CD1c-positive myeloid dendritic cell (primary cell): ENCODE data around the gene RNASE4.
A peak's percentile ranks its signal among the peaks of the same experiment; 100 is the strongest.
"Not testable (repeated sequence)": the region's sequence is repeated elsewhere in the genome, so short reads cannot be mapped to it uniquely, and the experiment has no call there.

Experiments
- DNase-seq: peaks from one replicate; pipeline ENCODE4 v3.0.0-alpha.2; 2016; ENCODE audit errors: extremely low spot score

The RNASE4 gene

DNA sequence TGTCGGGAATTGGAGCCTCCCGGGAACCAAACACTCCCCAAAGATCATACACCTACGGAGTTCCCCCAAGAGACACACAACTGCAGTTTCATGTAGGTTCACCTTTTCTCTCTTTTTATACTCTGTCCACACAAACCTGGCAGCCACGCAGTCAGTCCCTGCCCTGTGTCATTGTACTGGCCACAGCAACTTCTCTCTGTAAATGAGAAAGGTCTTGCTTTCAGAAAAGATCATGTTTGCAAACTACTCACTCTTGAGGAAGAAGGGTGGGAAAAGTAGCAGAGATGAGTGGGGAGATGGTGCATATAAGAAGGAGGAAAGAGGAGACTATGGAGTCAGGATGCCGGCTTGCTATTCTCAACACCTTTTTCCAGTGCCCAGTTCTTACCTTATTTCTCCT is 14.6 kb downstream of the RNASE4 start:
- DNase-seq = no peak

DNA sequence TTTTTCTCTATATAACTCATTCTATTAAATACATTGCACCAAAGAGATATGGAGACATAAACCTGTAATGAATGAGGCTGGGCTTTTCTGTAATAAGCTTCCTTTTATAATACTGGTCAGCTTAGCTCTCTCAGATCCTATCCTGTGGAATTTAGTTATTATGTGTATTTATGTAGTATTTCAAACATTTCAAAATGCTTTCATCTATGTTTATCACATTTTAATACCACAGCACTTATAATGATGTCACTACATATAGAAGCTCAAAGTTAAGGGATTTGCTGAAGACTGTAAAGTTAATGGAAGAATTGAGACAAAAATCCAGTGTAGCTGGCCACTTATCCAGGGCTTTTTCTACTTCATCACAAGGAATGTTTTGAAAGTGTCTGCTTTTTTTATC is 15.6 kb downstream of the RNASE4 start:
- no peak for DNase-seq

DNA sequence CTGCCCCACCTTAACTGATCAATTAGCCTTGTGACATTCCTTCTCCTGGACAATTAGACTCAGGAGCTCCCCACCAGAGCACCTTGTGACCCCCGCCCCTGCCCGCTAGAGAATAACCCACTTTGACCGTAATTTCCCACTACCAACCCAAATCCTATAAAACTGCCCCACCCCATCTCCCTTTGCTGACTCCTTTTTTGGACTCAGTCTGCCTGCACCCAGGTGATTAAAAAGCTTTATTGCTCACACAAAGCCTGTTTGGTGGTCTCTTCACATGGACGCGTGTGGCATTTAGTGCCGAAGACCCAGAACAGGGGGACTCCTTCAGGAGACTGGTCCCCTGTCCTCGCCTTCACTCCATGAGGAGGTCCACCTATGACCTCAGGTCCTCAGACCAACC is 16.6 kb downstream of the RNASE4 start:
- DNase-seq = not testable (repeated sequence)

DNA sequence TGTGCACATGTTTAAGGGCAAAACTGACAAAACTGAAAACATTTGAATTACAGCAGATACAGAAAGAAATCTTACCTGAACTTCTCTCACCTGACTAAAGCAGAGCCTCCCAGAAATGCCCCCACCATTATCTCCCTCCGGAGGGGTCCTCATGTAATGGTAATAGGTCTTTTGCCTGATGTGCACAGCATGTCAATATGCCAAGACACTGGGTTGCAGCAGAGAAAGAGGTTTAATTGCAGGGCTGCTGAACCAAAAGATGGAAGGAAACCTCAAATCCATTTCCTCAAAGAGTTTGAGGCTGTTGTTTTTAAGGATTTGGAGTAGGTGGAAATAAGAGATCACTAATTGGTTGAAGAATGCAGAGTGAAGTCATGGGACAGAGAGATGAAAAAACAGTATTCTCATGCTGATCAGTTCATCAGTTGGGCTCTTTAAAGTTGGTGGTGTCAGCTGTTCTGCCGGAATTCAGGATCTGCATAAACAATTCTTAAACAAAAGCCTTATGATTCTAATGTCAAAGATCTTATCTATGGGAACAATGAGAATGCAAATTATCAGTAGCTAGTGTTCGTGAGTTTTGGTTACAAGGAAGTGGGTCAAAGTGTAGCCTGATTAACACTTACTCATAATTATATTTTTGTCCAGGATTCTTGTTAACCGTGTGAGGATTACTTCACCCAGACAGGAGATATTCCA is 22.4 kb downstream of the RNASE4 start:
- no peak for DNase-seq

DNA sequence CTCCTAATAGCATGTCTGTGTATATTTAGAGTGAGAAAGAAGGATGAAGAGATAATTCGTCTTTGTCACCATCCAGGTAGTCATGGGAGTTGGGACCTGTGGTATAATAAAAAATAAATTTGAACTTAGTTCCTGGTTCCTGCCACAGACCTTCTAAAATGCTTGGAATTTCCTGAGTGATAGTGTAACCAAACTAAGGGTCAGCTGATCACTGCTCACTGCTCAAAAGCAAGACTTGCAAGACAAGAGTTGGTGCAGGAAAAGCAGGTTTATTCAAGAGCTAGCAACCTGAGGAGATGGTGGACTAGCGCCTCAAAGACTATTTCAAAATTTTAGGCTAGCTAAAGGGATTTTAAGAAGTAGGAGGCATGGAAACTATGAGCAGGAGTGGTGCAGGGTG is 23.3 kb downstream of the RNASE4 start:
- no peak for DNase-seq

DNA sequence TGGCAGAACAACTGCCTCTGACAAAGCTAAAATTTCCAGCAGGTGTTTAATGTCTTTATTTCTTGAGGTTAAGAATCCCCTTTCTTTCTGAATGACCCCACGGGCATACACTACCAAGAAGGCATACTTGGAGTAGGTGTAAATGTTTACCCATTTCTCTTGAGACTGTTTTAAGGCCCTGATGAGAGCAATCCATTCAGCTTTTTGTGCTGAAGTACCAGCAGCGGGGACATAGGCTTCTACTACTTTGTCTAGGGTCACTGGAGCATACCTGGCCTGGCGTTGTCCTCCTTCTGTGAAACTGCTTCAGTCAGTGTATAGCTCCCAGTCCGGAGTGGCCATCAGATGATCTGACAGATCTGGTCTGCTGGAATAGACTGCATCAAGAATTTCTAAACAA is 26.9 kb downstream of the RNASE4 start:
- DNase-seq = no peak

DNA sequence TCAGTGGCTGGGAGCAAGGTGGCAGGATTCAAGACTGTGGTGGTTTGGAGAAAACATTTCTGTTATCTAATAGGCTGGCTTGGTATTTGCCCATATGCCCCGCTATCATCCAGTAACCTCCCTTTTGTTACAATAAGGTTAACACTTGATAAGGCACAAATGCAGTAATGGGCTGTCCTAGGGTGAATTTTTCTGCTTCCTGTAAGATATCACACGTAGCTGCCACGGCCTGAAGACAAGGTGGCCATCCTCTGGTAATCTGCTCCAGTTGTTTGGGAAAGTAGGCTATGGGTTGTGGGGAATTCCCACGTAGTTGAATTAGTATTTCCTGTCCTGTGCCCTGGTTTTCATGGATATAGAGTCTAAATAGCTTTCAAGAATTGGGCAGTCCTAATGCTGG is 27.3 kb downstream of the RNASE4 start:
- DNase-seq = no peak

DNA sequence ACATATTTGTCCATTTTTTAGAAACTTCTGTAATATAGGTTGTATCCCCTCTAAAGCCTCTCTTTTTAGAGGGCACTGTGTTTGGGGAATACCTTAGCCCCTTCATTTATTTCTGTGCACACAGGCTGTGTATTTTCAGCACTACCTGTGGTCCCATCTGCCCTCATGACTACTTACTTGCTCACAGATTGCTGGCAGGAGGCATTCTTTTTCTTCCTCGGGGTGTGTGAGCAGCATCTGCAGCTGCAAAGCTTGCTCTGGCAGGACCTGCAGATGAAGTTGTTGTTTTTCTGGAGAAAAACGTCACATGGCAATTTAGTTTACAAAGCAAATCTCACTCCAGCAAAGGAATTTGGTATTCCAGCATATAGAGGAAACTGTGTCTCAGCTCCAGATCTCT is 28.5 kb downstream of the RNASE4 start:
- no peak for DNase-seq

DNA sequence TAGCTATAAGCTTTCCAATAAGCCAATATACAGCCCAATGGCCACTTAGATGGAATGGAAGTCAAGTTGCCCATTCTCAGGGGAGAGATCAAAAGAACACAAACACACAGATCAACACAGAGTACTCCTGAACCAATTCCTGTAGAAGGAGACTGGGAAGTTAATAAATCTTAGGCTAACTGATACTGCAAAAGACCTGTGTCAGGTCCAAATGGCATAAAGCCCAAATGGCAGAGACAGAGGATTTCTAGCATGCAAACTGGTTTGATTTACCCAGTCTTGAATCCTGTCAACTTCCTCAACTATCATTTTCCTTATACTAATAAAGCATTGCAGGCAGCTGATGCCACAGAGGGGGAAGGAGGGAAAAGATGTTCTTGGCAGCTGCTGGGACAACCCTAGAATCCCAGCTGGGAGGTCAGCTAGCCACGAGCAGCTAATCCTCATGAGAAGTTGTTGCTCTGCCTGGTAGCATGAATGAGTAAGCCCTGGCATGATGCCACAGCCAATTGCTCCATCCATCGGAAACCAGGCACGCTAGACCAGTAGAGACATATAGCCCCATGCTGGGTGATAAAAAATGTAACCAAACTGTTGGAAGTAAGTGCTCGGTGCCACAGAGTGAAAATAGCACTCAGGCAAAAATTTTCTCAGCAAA is 30.4 kb downstream of the RNASE4 start:
- DNase-seq = peak; percentile 90

DNA sequence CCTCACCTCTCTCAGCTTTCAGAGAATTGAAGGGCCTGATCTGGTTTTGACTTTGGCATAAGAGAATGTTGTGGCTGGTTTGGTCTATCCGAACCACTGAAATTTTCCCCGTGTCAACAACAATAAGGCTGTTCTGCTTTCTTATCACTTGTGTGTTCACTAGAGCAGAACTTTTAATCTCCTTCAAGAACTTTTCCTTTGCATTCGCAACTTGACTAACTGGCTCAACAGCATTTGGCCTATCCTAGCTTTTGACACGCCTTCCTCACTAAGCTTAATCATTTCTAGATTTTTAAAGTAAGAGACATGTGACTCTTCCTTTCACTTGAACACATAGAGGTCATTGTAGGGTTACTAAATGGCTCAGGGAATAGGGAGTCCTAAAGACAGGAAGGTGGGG is 35.4 kb downstream of the RNASE4 start:
- DNase-seq = no peak

DNA sequence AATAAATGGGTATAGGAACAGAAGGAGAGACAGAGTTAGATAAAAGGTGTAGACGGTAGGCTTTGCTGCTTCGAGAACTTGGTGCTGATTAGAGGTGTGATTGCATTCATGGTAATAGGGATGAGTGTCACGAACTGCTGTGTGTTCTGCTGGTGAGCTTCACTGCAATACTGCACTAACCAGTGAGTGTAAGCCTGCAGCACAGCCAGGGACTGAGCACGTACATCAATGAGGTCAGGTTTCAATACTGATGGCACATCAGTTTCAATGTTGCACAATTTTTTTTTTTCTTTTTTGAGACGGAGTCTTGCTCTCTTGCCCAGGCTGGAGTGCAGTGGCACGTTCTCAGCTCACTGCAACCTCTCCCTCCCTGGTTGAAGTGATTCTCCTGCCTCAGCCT is 36.4 kb downstream of the RNASE4 start:
- DNase-seq = no peak

DNA sequence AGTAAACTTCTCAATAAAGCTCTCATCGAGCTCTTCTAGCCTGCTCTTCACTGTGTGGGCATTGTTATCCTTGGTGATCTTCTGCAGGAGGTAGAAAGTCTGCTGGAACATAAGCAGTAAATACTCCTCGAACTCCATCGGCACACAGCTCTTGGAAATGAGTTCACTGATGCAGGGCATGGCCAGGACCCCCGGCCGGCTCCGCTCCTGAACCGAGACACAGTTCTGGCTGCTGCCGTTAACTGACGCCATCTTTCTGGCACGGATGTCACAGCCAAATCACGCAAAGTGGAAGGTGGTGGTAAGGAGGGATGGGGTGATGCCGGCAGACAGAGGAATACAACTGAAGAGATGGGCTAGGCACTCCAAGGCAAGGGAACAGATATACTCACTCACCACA is 37.7 kb downstream of the RNASE4 start:
- no peak for DNase-seq

DNA sequence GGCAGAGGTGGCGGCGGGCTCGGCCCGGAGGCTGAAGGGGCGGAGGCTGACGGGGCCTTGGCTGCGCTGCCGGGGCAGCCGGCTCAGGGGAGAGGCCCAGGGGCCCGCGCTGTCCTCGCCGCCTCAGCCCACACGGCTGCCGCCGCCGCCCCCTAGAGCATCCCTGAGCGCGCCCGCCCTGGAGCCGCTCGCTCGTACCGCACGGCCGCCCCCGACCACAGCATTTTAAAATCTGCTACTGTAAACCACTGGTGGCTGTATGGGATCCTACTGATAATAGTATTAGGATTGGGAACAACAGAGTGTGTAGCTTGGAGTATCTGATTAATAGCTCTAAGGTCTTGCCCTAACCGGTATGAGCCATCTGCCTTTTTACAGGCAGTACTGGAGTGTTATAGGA is 39.1 kb downstream of the RNASE4 start:
- DNase-seq = no peak

DNA sequence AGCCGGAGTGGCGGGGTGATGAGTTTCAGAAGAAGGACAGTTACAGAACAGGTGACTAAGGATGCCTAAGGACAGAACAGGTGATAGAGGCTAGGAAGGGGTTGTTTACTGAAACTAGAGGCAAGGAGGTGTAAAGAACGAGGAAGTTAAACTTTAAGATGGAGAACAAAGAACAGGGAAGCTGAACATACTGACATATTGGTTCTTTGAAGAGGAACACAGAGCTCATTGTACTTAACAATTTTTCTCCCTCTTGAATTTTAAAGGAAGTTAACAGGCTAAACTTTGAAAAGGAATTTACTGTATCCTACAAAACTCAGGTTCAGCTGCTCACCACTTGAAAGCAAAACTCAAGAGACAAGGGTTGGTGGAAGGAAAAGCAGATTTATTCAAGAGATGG is 41.8 kb downstream of the RNASE4 start:
- DNase-seq = peak; percentile 30

DNA sequence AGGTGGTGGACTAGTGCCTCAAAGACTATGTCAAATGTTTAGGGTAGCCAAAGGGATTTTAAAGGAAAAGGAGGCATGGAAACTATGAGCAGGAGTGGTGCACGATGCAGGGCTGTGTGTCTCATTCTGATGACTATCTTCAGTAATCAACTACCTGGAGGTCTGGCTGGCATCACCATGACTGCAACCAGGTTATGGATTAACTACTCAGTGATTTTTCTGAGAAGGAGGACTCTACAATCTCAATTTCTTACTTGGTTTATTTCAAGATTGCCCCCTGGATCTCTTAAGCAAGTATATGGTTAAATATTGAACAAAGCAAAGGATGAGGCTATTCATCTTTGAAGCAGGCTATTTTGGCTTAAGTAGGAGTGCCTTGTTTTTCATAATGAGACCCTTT is 42.2 kb downstream of the RNASE4 start:
- no peak for DNase-seq

DNA sequence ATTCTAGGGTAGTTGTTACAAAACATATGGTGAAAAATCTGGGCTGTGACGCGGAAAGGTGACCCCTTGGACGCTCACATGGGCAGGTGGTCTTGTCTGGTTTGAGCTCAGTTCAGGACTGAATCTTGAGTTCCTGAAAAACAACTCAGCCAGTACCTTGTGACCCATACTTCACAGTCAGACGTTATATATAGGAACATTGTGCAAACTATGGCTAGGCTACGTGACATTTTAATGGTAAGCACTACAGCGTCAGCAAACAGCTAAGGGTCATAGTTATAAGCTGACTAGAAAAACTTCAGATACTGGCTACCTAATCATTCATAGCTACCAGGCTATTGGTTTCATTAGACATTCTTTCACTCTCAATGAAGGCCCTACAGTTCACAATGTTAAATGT is 46.5 kb downstream of the RNASE4 start:
- DNase-seq = peak; percentile 17

DNA sequence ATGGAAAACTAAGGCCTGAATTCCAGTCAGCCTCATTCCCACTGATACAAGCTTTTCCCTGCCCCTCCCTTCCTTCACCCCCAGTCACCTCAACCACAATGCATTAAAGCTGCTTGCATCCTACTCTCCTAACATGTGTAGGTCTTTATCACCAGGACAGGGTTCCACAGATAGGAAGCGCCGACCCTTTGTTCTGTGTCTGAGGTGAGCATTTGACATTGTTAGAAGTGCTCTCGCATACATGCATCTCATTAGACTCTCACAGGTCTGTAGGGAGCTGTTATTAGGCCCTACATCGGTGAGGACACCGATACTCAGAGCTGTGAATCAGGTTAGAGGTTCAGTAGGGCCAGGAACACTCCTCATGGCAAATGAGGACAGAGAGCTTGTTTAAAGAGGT is 48.1 kb downstream of the RNASE4 start:
- DNase-seq = no peak

DNA sequence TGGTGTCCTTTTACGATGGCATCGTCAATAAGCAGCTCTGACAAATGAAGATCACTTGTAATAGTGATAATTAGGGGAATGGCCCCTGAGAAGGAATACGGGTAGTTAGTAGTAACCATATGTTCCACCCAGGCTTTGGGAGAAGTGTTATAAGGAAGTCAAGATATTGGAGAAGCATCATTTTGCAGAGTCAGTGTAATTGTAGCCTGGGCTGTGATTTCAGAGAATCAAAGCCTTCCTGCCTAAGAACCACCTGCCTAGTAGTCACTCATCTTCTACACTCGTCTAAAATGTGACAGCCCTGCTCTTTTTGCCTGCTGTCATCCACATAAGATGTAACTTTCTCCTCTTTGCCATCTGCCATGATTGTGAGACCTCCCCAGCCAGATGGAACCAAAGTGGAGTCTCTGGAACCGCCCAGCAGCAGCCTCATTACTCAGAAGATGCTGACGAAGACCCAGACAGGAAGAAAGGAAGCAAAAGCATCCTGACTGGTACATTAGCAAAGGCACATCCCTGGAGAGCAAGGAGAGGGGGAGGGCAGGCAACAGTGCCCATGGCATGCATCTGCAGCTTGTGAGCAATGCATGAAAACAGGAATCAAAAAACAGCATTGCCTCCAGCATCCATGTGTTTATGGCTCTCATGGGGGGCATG is 48.7 kb downstream of the RNASE4 start:
- DNase-seq = peak; percentile 63

DNA sequence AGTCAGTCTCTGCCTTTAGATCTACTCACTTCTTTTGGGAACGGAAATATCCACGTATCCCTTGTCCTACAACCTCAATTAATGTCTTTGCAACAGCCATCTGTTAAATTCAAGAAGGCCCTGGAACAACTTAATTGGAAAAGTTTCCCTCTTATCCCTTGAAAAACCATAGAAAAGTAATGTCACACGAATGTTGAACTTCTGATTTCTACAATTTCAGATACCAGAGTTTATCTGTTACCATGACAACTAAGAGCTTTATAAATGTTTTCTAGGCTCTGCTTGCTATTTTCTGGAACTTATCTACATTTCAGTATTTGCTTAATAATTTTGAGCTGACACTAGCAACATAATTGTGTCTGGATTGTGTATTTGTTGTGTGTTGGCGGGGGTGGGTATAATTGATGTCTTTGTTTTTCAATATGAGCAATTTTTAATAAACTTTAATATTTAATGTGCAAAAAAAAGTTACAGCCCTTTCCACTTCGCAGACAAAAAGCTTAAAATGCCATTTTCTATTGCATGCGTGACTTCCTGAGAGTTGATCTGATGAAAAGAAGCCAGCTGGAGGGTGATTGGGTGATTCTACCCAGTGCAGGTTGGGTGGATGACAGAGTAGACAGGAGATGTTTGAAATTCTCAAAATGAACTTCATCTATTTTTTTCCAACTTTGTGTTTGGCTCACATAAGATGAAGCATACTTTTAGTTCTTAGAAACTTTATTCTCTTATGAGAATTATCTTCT is 49.5 kb downstream of the RNASE4 start:
- DNase-seq = no peak

DNA sequence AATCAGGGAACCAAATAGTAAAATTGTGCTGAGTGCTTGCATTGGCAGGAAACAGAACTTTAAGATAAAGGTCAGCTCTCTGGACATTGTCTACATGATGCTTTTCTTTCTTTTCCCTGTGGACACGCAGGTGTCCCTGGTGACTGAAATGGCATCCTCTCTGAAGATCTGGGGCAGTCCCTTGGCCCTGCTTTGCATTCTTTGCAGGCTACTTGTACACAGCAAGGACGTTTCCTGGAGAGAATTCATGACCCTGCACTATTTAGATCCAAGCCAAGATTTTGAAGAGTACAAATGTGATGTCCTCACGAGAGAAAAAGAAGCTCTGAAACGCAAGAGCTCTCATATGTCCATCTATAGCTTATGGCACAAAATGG is 50.1 kb downstream of the RNASE4 start:
- no peak for DNase-seq

DNA sequence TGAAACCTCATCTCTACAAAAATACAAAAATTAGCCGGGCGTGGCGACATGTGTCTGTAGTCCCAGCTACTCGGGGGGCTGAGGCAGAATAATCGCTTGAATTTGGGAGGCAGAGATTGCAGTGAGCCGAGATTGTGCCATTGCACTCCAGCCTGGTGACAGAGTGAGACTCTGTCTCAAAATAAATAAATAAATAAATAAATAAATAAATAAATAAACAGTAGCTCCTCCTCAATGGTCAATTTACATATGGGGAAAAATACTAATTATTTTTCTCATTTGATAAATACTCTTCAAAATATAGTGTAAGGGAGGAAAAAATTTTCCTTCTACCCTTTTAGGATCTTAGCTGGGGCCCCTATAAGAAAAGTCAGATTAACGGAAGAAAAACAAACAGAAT is 53.9 kb downstream of the RNASE4 start:
- not testable (repeated sequence) for DNase-seq

DNA sequence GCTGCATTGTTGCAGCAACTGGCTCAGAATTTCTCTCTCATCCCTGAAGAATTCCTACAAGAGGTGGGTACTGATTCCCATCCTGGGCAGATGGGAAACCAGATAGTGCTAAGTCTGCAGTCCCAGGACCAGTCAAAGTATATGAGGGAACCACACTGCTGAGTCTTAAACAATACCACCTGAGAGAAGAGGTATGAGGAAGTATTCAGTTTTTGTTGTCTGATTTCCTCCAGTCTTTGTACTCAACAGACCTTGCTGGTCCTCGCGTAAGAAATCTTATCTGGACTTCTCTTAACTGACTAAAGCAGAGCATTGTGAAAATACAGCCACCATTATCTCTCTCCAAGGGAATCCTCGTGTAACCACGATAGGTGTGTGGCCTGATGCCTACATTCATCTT is 57.8 kb downstream of the RNASE4 start:
- DNase-seq = no peak

DNA sequence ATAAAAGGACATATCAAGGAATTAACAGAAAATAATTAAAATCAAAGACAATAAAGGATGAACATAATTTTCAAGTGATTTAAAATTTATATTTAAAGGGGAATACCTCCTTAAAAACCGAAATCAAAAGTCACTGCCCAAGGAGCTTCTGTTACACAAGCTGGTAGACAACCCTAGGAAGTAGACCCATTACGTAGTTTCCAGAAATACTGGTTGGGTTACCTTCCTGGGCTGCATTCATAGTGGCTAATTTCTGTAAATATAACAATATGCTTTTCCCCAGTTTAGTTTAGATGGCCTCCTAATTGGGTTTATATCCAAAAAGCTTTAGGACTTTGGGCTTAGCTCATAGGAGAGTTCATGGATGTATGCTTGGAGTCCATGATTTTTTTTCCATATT is 59.2 kb downstream of the RNASE4 start:
- no peak for DNase-seq
